PC-3 (cell line): Measurements from ENCODE around the gene DHX58. TPM values are rescaled to one million over a fixed set of nuclear protein-coding genes. Genes with fewer than 3 reads are reported as not detected.

ENCODE experiments used
- ATAC-seq: fragments of 200-7000 bp; cut with Tn5 transposase; 2 replicates; pipeline ENCODE4 v1.9.1; 2020; ENCODE audit warnings: mild to moderate bottlenecking, moderate library complexity
- BruUV-seq: library from RNA; stranded (reverse); fragments of 400-500 nt; replicated peaks from 2 replicates; lab custom pipeline; 2021; lab: Mats Ljungman, UMichigan
- CTCF ChIA-PET: fragments of 300-600 bp; sonication (Branson Sonifier 250); formaldehyde crosslinking; loops from one replicate; lab custom pipeline; 2022; ENCODE audit warnings: antibody characterized with exemption; lab: Charles Lee
- POLR2A ChIA-PET: fragments of 300-600 bp; sonication (Branson Sonifier 250); formaldehyde crosslinking; loops from one replicate; lab custom pipeline; 2022; ENCODE audit warnings: antibody characterized with exemption; ENCODE audit not compliant: unreplicated experiment; lab: Charles Lee
- DNase-seq: peaks from one replicate; pipeline ENCODE4 v3.0.0-alpha.2; 2015
- H2AFZ ChIP-seq: fragments of 300-600 bp; sonication (generic); 2 replicates; pipeline ENCODE4 v1.6.0; 2016; ENCODE audit warnings: antibody characterized with exemption, low read length
- H3F3A ChIP-seq: fragments of 300-600 bp; sonication (generic); one replicate; pipeline ENCODE4 v1.6.0; 2017; ENCODE audit warnings: antibody characterized with exemption, low read length, control low read depth, mild to moderate bottlenecking; ENCODE audit not compliant: unreplicated experiment
- H3K27ac ChIP-seq: fragments of 300-600 bp; sonication (generic); 2 replicates; pipeline ENCODE4 v1.5.1; 2016; ENCODE audit warnings: mild to moderate bottlenecking, low read length
- H3K27me3 ChIP-seq: fragments of 300-600 bp; sonication (generic); 2 replicates; pipeline ENCODE4 v1.6.1; 2016; ENCODE audit warnings: low read length, mixed read lengths
- H3K36me3 ChIP-seq: fragments of 300-600 bp; sonication (generic); 2 replicates; pipeline ENCODE4 v1.6.1; 2016; ENCODE audit warnings: low read depth, mixed run types, low read length, mixed read lengths
- H3K4me1 ChIP-seq: fragments of 300-600 bp; sonication (generic); 2 replicates; pipeline ENCODE4 v1.5.1; 2016; ENCODE audit warnings: low read length; ENCODE audit not compliant: insufficient read depth
- H3K4me2 ChIP-seq: fragments of 300-600 bp; sonication (generic); 2 replicates; pipeline ENCODE4 v1.6.0; 2016; ENCODE audit warnings: low read length
- H3K4me3 ChIP-seq: fragments of 300-600 bp; sonication (generic); 2 replicates; pipeline ENCODE4 v1.5.1; 2016; ENCODE audit warnings: mild to moderate bottlenecking, low read length, mixed read lengths
- H3K79me2 ChIP-seq: fragments of 300-600 bp; sonication (generic); 2 replicates; pipeline ENCODE4 v1.6.1; 2017; ENCODE audit warnings: low read length, mixed read lengths
- H3K9ac ChIP-seq: fragments of 300-600 bp; sonication (generic); 2 replicates; pipeline ENCODE4 v1.6.0; 2016; ENCODE audit warnings: mild to moderate bottlenecking, low read length
- H3K9me2 ChIP-seq: fragments of 300-600 bp; sonication (generic); replicated peaks from 2 replicates; pipeline ENCODE4 v1.6.1; 2016; ENCODE audit warnings: mixed run types, low read length, mixed read lengths
- H3K9me3 ChIP-seq: fragments of 300-600 bp; sonication (generic); 2 replicates; pipeline ENCODE4 v1.6.1; 2016; ENCODE audit warnings: low read length, mixed read lengths
- H4K20me1 ChIP-seq: fragments of 300-600 bp; sonication (generic); 2 replicates; pipeline ENCODE4 v1.6.1; 2016; ENCODE audit warnings: low read length, mixed read lengths
- CTCF ChIP-seq: fragments of 300-600 bp; sonication (generic); conservative IDR thresholded peaks from 2 replicates; pipeline ENCODE4 v1.5.1; 2017; ENCODE audit warnings: antibody characterized with exemption, low read depth, mild to moderate bottlenecking, low read length
- EZH2 ChIP-seq: fragments of 300-600 bp; sonication (generic); IDR thresholded peaks from one replicate; pipeline ENCODE4 v1.6.1; 2017; ENCODE audit warnings: antibody characterized with exemption, mild to moderate bottlenecking, low read length; ENCODE audit not compliant: unreplicated experiment
- EZH2phosphoT487 ChIP-seq: fragments of 300-600 bp; sonication (generic); IDR thresholded peaks from 2 replicates; pipeline ENCODE4 v1.6.1; 2018; ENCODE audit warnings: mild to moderate bottlenecking, antibody characterized with exemption, low read length, borderline replicate concordance
- intact Hi-C: fragments of 100-400 bp; cut with micrococcal nuclease; formaldehyde crosslinking; loops from 2 replicates; pipeline ENCODE4 v1.9.0; 2023
- total RNA-seq: library from RNA; depleted of rRNA; stranded (reverse); fragments of >200 nt; gene quantifications from 2 replicates; pipeline ENCODE4 v1.2.3, GENCODE V29; 2014

Gene DHX58
- total RNA-seq, 1 experiment from 2014 or later: not detected

- no peaks in the 10 kb centered on the region for H3K27me3 ChIP-seq
- DNase-seq (no peak), ATAC-seq (no peak)
- H4K20me1 ChIP-seq: no peaks in the 10 kb centered on the region
- H3F3A ChIP-seq: no peaks in the 10 kb centered on the region
- CTCF ChIA-PET: interaction anchor here (0.7 kb wide), 1 partner anchor 467 kb away, joined by 5 read pairs; no protein-coding TSS in a partner anchor
- H3K4me2 ChIP-seq: no peak overlapping the region
- H3K79me2 ChIP-seq: no peaks in the 10 kb centered on the region
- no peaks in the 10 kb centered on the region for H3K4me1 ChIP-seq
- intact Hi-C loops: no loop called here
- H3K9me2 ChIP-seq: no peaks in the 10 kb centered on the region
- TF ChIP-seq CTCF: no peak
- no peak for TF ChIP-seq EZH2
- no peak for TF ChIP-seq EZH2phosphoT487
- H3K4me3 ChIP-seq: no peak overlapping the region
- POLR2A ChIA-PET: no interaction called here
- no peaks in the 10 kb centered on the region for H3K36me3 ChIP-seq
- no peak overlapping the region for H3K27ac ChIP-seq
- H2AFZ ChIP-seq: no peak overlapping the region
- H3K9ac ChIP-seq: no peak overlapping the region
- no TSS peak for BruUV-seq
- no peaks in the 10 kb centered on the region for H3K9me3 ChIP-seq
Observed at GRCh38 chr17:42060231-42060630, 52.3 kb downstream of the DHX58 start.

GRCh38 chr17:42059815-42060214 is 52.7 kb downstream of the DHX58 start:
- H3K4me2 ChIP-seq: no peak overlapping the region
- no peak overlapping the region for H3K4me3 ChIP-seq
- no peaks in the 10 kb centered on the region for H3F3A ChIP-seq
- H4K20me1 ChIP-seq: no peaks in the 10 kb centered on the region
- no peak overlapping the region for H3K9ac ChIP-seq
- no peaks in the 10 kb centered on the region for H3K9me2 ChIP-seq
- H3K79me2 ChIP-seq: no peaks in the 10 kb centered on the region
- H3K36me3 ChIP-seq: no peaks in the 10 kb centered on the region
- BruUV-seq: no TSS peak
- no peak overlapping the region for H2AFZ ChIP-seq
- ChIA-PET POLR2A (no interaction called here), CTCF (no interaction called here)
- no peaks in the 10 kb centered on the region for H3K27me3 ChIP-seq
- no peak for DNase-seq
- H3K9me3 ChIP-seq: no peaks in the 10 kb centered on the region
- no peak for ATAC-seq
- no peak overlapping the region for H3K27ac ChIP-seq
- no peaks in the 10 kb centered on the region for H3K4me1 ChIP-seq
- intact Hi-C loops: no loop called here
- TF ChIP-seq EZH2phosphoT487 (no peak), EZH2 (no peak), CTCF (no peak)

GRCh38 chr17:42058063-42058462 is 54.5 kb downstream of the DHX58 start:
- Histone ChIP-seq H3K4me3 (no peak overlapping the region), H3K4me1 (no peaks in the 10 kb centered on the region), H3K9me3 (no peaks in the 10 kb centered on the region), H3K9ac (no peak overlapping the region), H3K4me2 (no peak overlapping the region), H4K20me1 (no peaks in the 10 kb centered on the region), H3K27me3 (no peaks in the 10 kb centered on the region), H3K79me2 (no peaks in the 10 kb centered on the region), H2AFZ (no peak overlapping the region), H3K36me3 (no peaks in the 10 kb centered on the region), H3K9me2 (no peaks in the 10 kb centered on the region), H3F3A (no peaks in the 10 kb centered on the region), H3K27ac (no peak overlapping the region)
- no peak for DNase-seq
- BruUV-seq: no TSS peak
- POLR2A ChIA-PET: no interaction called here
- CTCF ChIA-PET: no interaction called here
- intact Hi-C loops: no loop called here
- TF ChIP-seq EZH2phosphoT487 (no peak), CTCF (no peak), EZH2 (no peak)
- ATAC-seq: no peak
